H1 (cell line): ENCODE results near the gene TFF2.

ENCODE experiments used
- CHD1 ChIP-seq: IDR thresholded peaks from 2 replicates; pipeline ENCODE4 v1.6.1; 2012; ENCODE audit warnings: low read depth, low read length, improper control_type of control experiment
- NRF1 ChIP-seq: IDR thresholded peaks from 2 replicates; pipeline ENCODE4 v1.6.1; 2011; ENCODE audit warnings: mild to moderate bottlenecking, low read depth, low read length, improper control_type of control experiment
- SAP30 ChIP-seq: fragments of 300-600 bp; sonication (generic); IDR thresholded peaks from 2 replicates; pipeline ENCODE4 v1.7.1; 2012; ENCODE audit warnings: low read length, moderate library complexity, mild to moderate bottlenecking, inconsistent platforms; ENCODE audit not compliant: insufficient read depth, insufficient replicate concordance
- TF ChIP-seq, protein P1 (sequence below), 3 experiments: IDR thresholded peaks; 1 replicate in 2 of 3; 2 replicates in 1 of 3; pipeline versions ENCODE4 v1.5.1 to v1.6.1; 2011; ENCODE audit warnings: low read length in 3 of 3, mild to moderate bottlenecking in 3 of 3, inconsistent platforms in 2 of 3, low read depth in 1 of 3, moderate library complexity in 1 of 3; ENCODE audit not compliant: insufficient read depth in 1 of 3; ENCODE audit errors: control extremely low read depth in 1 of 3

DNA sequence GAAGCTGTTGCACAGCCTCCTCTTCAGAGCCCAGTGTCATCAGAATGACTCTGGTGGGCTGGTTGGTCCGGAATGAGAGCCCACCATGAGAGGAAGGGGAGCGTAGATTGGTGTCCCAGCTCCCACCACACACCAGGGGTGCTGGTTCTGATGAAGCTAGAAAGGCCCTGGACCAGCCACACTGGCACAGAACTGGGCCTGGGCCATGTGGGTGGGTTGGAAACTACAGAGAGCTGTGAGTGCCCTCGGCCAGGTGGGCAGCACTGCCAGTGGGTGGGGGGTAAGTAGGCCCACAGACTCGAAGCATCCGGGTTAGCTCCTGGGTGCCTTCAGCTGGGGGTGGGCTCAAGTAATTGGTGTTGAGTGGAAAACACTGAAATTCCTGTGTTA, 27.2 kb upstream of the TFF2 start:
- no peak for TF ChIP-seq SAP30
- no peak for TF ChIP-seq NRF1
- TF ChIP-seq CHD1 = no peak
- TF ChIP-seq, protein P1, sequence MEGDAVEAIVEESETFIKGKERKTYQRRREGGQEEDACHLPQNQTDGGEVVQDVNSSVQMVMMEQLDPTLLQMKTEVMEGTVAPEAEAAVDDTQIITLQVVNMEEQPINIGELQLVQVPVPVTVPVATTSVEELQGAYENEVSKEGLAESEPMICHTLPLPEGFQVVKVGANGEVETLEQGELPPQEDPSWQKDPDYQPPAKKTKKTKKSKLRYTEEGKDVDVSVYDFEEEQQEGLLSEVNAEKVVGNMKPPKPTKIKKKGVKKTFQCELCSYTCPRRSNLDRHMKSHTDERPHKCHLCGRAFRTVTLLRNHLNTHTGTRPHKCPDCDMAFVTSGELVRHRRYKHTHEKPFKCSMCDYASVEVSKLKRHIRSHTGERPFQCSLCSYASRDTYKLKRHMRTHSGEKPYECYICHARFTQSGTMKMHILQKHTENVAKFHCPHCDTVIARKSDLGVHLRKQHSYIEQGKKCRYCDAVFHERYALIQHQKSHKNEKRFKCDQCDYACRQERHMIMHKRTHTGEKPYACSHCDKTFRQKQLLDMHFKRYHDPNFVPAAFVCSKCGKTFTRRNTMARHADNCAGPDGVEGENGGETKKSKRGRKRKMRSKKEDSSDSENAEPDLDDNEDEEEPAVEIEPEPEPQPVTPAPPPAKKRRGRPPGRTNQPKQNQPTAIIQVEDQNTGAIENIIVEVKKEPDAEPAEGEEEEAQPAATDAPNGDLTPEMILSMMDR (IDR thresholded peaks at IDR 0.05; ENCODE audit: control extremely low read depth in 1 of 3, insufficient read depth in 1 of 3, low read depth in 1 of 3, low read length in 3 of 3) = no peak
